ENCODE data around the gene CGB3. TPM values are rescaled to one million over a fixed set of nuclear protein-coding genes. Genes with fewer than 3 reads are reported as not detected.
"Not testable (repeated sequence)": the region's sequence is repeated elsewhere in the genome, so short reads cannot be mapped to it uniquely, and the experiment has no call there.

CGB3 gene
- total and polyA plus RNA-seq, 2 donors, result not detected

DNA sequence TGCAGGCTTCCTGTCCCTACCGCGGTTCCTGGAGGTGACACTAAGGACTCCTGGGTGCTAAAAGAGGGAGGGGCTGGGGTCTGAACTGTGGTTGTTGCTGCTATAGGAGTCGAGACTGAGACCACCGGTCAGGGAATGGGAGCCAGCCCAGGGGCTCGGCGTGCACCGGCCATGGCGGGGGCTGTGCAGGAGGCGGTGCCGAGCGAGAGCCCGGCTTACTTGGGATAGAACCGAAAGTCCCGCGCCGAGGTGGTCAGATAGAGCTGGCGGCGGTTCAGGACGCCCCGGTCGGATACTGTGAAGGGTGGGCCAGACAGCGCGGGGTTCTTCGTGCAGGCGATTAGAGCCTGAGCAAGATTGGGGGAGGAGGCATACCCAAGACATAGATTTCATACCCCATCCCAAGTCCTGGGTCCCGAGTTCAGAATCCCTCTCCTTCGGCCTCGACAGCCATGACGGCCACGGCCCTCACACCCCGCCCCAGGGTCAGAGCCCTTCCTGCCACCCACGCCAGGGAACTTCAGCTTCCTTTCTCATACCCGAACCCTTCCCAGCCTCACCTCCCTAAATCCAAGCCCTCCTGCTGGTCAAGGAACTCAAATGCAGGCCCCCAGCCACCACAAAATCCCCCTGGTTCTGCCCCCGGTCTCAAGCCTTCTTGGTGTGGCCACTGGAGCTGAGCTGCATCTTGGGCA lies 32.9 kb upstream of the CGB3 start:
- WGBS, result 3% methylated on average over 34 of the region's 34 CpGs
- H3K36me3 ChIP-seq (ENCODE audit: insufficient read depth); H3K4me1 ChIP-seq (ENCODE audit: insufficient read depth); DNase-seq (ENCODE audit: extremely low spot score); H3K27ac ChIP-seq (ENCODE audit: low read depth): not testable (repeated sequence)
- peak overlapping the region; percentile 46 for H3K4me3 ChIP-seq (ENCODE audit: low read depth, low read length)

GRCh38 chr19:49056101-49056901 lies 32.2 kb upstream of the CGB3 start:
- no peaks in the 10 kb centered on the region for H3K4me1 ChIP-seq (ENCODE audit: insufficient read depth)
- H3K27ac ChIP-seq (ENCODE audit: low read depth), result no peak overlapping the region
- WGBS, result under 1% methylated on average over 63 of the region's 63 CpGs
- peak overlapping the region; percentile 46 for H3K4me3 ChIP-seq (ENCODE audit: low read depth, low read length)
- no peaks in the 10 kb centered on the region for H3K36me3 ChIP-seq (ENCODE audit: insufficient read depth)
- DNase-seq (ENCODE audit: extremely low spot score), result no peak

DNA sequence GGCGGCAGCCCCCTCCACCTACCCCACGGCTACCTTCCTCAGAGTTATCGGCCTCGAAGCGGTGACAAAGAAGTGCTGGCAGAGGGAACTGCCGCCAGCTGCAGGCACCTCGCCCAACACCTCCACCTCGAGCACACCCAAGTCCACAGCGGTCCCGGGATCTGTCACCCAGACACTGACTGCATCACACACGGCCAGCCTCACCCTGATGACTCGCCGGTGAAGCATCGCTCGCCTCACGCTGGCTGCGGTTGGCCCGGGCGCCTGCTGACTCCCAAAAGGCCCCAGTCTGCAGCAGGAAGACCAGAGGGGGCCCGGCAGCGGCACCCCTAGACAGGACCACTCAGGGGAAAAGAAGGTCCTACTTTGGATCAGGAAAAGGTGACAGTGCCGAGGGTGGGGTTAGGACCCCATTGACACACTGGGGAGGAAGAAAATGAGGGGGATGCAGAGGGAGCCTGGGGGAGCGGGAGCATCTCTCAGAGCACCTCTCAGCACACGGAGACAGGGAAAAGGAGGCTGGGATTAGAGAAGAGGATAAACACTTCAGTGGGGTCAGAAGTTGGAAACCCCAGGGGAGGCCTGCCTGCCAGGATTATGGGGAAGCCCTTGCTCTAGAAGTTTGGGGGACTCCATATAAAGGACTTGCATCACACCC lies 26.4 kb upstream of the CGB3 start:
- DNase-seq (ENCODE audit: extremely low spot score); H3K36me3 ChIP-seq (ENCODE audit: insufficient read depth); H3K4me1 ChIP-seq (ENCODE audit: insufficient read depth); H3K4me3 ChIP-seq (ENCODE audit: low read depth, low read length); H3K27ac ChIP-seq (ENCODE audit: low read depth): not testable (repeated sequence)
- 72% methylated on average over 24 of the region's 24 CpGs for WGBS

DNA sequence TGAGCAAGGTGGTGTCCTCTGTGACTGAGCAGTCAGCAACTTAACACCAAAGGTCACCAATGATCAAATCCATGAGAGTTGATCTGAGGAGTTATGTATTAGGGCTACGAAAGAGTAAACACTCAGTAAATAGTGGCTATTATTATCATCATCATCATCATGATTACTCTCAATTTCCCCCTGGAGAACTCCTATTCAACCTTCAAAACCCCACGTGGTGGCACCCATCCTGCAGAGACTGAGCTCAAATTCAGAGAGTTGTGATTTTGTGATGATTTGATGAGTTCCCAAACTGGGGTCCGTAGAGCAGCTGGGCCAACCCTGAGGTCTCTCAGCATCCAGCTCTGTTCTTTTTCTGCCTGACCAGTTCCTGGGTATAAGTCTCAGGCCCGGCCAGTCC lies 25.7 kb upstream of the CGB3 start:
- H3K4me3 ChIP-seq (ENCODE audit: low read depth, low read length); H3K27ac ChIP-seq (ENCODE audit: low read depth); DNase-seq (ENCODE audit: extremely low spot score); H3K4me1 ChIP-seq (ENCODE audit: insufficient read depth); H3K36me3 ChIP-seq (ENCODE audit: insufficient read depth): not testable (repeated sequence)
- 82% methylated on average over 3 of the region's 4 CpGs for WGBS

DNA sequence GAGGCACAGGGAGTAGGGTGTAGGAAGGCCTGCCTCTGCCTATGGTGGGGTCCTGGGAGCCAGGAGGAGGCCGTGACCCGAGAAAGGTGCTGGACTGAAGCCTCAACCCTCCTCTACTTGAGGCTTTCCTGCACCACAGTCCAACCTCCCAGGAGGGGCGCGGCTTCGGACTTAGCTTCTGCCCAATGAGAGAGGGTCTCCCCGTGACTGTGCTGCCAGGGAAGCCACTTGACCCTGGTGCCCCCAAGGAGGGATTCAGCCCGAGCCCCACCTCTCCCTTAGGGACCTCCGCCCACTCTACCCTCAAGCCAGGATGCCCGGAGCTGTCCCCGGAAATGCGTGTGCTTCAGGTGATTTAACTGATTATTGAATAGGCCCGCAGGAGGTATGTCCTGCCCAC lies 24.9 kb upstream of the CGB3 start, which contains the start of gene CGB8:
CGB8 (minus strand) TSS at position 101 of the 400 bp plus-strand sequence. CDS start 372 bp downstream, outside the sequence.
- not testable (repeated sequence) for DNase-seq (ENCODE audit: extremely low spot score); H3K27ac ChIP-seq (ENCODE audit: low read depth); H3K4me3 ChIP-seq (ENCODE audit: low read depth, low read length); H3K36me3 ChIP-seq (ENCODE audit: insufficient read depth); H3K4me1 ChIP-seq (ENCODE audit: insufficient read depth)
- WGBS, result 64% methylated on average over 10 of the region's 12 CpGs

DNA sequence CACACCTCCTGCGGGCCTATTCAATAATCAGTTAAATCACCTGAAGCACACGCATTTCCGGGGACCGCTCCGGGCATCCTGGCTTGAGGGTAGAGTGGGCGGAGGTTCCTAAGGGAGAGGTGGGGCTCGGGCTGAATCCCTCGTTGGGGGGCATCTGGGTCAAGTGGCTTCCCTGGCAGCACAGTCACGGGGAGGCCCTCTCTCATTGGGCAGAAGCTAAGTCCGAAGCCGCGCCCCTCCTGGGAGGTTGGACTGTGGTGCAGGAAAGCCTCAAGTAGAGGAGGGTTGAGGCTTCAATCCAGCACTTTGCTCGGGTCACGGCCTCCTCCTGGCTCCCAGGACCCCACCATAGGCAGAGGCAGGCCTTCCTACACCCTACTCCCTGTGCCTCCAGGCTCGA lies 19.4 kb upstream of the CGB3 start, which contains the start of gene CGB5:
CGB5 (plus strand) TSS at position 301 of the 400 bp plus-strand sequence. CDS start 362 bp downstream, outside the sequence.
- H3K4me3 ChIP-seq (ENCODE audit: low read depth, low read length); H3K27ac ChIP-seq (ENCODE audit: low read depth); DNase-seq (ENCODE audit: extremely low spot score); H3K4me1 ChIP-seq (ENCODE audit: insufficient read depth); H3K36me3 ChIP-seq (ENCODE audit: insufficient read depth): not testable (repeated sequence)
- whole genome bisulfite sequencing, result 64% methylated on average over 15 of the region's 15 CpGs

GRCh38 chr19:49042666-49043065 lies 18.5 kb upstream of the CGB3 start:
- not testable (repeated sequence) for H3K4me3 ChIP-seq (ENCODE audit: low read depth, low read length); DNase-seq (ENCODE audit: extremely low spot score); H3K4me1 ChIP-seq (ENCODE audit: insufficient read depth); H3K27ac ChIP-seq (ENCODE audit: low read depth); H3K36me3 ChIP-seq (ENCODE audit: insufficient read depth)
- WGBS, result 88% methylated on average over 3 of the region's 4 CpGs

- DNase-seq (ENCODE audit: extremely low spot score), result no peak
- WGBS, result 74% methylated on average over 17 of the region's 17 CpGs
- H3K36me3 ChIP-seq (ENCODE audit: insufficient read depth), result no peaks in the 10 kb centered on the region
Observed at GRCh38 chr19:49042177-49042576, 18.0 kb upstream of the CGB3 start.

DNA sequence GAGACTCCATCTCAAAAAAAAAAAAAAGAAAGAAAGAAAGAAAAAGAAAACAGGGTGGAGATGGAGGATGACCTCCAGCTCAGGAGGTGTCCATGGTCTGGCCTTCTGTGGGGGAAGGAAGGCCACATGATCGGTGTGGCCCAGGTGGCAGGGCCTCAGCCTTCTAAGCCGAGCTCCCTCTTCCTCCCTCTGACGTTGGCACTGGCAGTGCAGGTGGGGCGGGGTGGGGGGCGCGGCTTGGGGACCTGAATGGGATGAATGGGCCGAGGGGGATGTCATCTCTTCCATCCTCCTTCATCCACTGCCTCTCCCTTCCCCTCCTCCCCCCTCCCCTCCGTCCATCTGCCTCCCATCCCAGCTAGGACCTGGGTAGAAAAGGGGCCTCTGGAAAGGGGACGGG lies 15.6 kb upstream of the CGB3 start:
- H3K4me3 ChIP-seq (ENCODE audit: low read depth, low read length); H3K27ac ChIP-seq (ENCODE audit: low read depth); H3K4me1 ChIP-seq (ENCODE audit: insufficient read depth); H3K36me3 ChIP-seq (ENCODE audit: insufficient read depth); DNase-seq (ENCODE audit: extremely low spot score): not testable (repeated sequence)
- 67% methylated on average over 8 of the region's 9 CpGs for WGBS

More at GRCh38 chr19:49042177-49042576, 18.0 kb upstream of the CGB3 start:
- H3K4me3 ChIP-seq (ENCODE audit: low read depth, low read length), result no peak overlapping the region
- no peak overlapping the region for H3K27ac ChIP-seq (ENCODE audit: low read depth)
- no peaks in the 10 kb centered on the region for H3K4me1 ChIP-seq (ENCODE audit: insufficient read depth)

- WGBS, result 84% methylated on average over 26 of the region's 26 CpGs
Observed at GRCh38 chr19:49038557-49039276, 14.6 kb upstream of the CGB3 start.

DNA sequence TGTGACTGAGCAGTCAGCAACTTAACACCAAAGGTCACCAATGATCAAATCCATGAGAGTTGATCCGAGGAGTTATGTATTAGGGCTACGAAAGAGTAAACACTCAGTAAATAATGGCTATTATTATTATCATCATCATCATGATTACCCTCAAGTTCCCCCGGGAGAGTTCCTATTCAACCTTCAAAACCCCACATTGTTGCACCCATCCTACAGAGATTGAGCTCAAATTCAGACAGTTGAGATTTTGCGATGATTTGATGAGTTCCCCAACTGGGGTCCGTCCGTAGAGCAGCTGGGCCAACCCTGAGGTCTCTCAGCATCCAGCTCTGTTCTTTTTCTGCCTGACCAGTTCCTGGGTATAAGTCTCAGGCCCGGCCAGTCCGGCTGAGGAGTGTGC lies 14.0 kb upstream of the CGB3 start:
- H3K4me1 ChIP-seq (ENCODE audit: insufficient read depth); H3K4me3 ChIP-seq (ENCODE audit: low read depth, low read length); H3K27ac ChIP-seq (ENCODE audit: low read depth); H3K36me3 ChIP-seq (ENCODE audit: insufficient read depth); DNase-seq (ENCODE audit: extremely low spot score): not testable (repeated sequence)
- WGBS, result 87% methylated on average over 8 of the region's 8 CpGs

More at GRCh38 chr19:49038557-49039276, 14.6 kb upstream of the CGB3 start:
- not testable (repeated sequence) for H3K36me3 ChIP-seq (ENCODE audit: insufficient read depth); H3K27ac ChIP-seq (ENCODE audit: low read depth); DNase-seq (ENCODE audit: extremely low spot score); H3K4me3 ChIP-seq (ENCODE audit: low read depth, low read length); H3K4me1 ChIP-seq (ENCODE audit: insufficient read depth)

DNA sequence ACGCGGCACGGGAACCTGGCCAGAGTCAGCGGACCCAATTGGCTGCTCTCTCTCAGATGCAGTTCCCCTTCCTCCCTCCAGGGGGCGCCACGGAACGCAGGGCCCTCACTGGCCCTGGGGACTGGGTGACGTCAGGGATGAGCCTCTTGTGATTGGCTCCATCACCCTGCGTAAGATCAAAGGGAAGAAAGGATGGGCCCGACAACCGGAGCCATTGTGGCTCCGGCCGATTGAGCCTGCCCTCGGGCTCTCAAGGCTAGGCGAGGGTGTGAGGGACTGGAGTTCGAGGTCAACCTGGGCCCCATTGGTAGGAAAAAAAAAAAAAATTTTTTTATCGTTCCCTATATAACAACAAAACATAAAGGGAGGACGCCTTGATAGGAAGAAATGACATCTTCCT lies 12.7 kb upstream of the CGB3 start, which contains the start of gene CGB1:
CGB1 (minus strand) TSS at position 81 of the 400 bp plus-strand sequence. CDS start 184 bp downstream, outside the sequence.
- H3K4me1 ChIP-seq (ENCODE audit: insufficient read depth); H3K36me3 ChIP-seq (ENCODE audit: insufficient read depth); DNase-seq (ENCODE audit: extremely low spot score); H3K27ac ChIP-seq (ENCODE audit: low read depth); H3K4me3 ChIP-seq (ENCODE audit: low read depth, low read length): not testable (repeated sequence)
- 50% methylated on average over 18 of the region's 18 CpGs for WGBS

Data from urinary bladder (tissue), 4 donors.